ENCODE data around the gene ABTB1. TPM values are rescaled to one million over a fixed set of nuclear protein-coding genes. Genes with fewer than 3 reads are reported as not detected.

The ABTB1 gene
- total RNA-seq, result 7.6 and 9.1 TPM in 2 replicates

GRCh38 chr3:127672429-127673190, at the start of gene ABTB1:
TSS of gene ABTB1 (plus strand) at chr3:127672952. CDS start at chr3:127673026, 74 bp downstream.

GRCh38 chr3:127628788-127629466, 43.8 kb upstream of the ABTB1 start, which contains the start of gene PODXL2:
TSS of gene PODXL2 (plus strand) at chr3:127629185. CDS start at chr3:127629220, 35 bp downstream.

Other genes with a start within 250 kb of the ABTB1 start
- 52.5 and 52.6 TPM in 2 replicates for gene TPRA1, start 82.2 kb upstream of the ABTB1 start, total RNA-seq
- 89.4 and 93.2 TPM in 2 replicates for gene MCM2, start 74.5 kb upstream of the ABTB1 start, total RNA-seq
- 7.1 and 8.0 TPM in 2 replicates for gene PODXL2, start 43.8 kb upstream of the ABTB1 start, total RNA-seq
- gene MGLL, start 149.6 kb downstream of the ABTB1 start, total RNA-seq, result 49.4 and 49.8 TPM in 2 replicates
- gene KBTBD12, start 242.3 kb downstream of the ABTB1 start, total RNA-seq, result not detected in 2 replicates

Data from bronchus fibroblast of lung (primary cell).